Thymus (tissue), 11 donors: ENCODE results near the gene POGZ. TPM values are rescaled to one million over a fixed set of nuclear protein-coding genes. Genes with fewer than 3 reads are reported as not detected.
"Not testable (repeated sequence)": the region's sequence is repeated elsewhere in the genome, so short reads cannot be mapped to it uniquely, and the experiment has no call there.

ENCODE experiments used
- DNase-seq, 9 donors: peaks; one replicate each; pipeline ENCODE4 v3.0.0-alpha.2; 2013; ENCODE audit warnings: low spot score in 9 of 9, low read depth in 6 of 9, missing footprints in 1 of 9
- H3K27ac ChIP-seq, 2 donors: one replicate each; pipeline ENCODE4 v1.5.1; 2013; ENCODE audit warnings: control low read depth in 1 of 2, low read depth in 1 of 2, low read length in 1 of 2, mild to moderate bottlenecking in 1 of 2, moderate library complexity in 1 of 2
- H3K27me3 ChIP-seq, 2 donors: one replicate each; pipeline ENCODE4 v1.5.1; 2013; ENCODE audit warnings: low read length in 1 of 2; ENCODE audit not compliant: control insufficient read depth in 2 of 2, insufficient read depth in 1 of 2
- H3K36me3 ChIP-seq, 2 donors: one replicate each; pipeline ENCODE4 v1.5.1; 2013; ENCODE audit warnings: low read length in 1 of 2, mild to moderate bottlenecking in 1 of 2, moderate library complexity in 1 of 2; ENCODE audit not compliant: control insufficient read depth in 2 of 2, insufficient read depth in 2 of 2
- H3K4me1 ChIP-seq, 2 donors: one replicate each; pipeline ENCODE4 v1.5.1; 2013; ENCODE audit warnings: low read length in 2 of 2; ENCODE audit not compliant: control insufficient read depth in 2 of 2, insufficient read depth in 2 of 2
- H3K4me3 ChIP-seq, 2 donors: one replicate each; pipeline ENCODE4 v1.5.1; 2013; ENCODE audit warnings: low read length in 2 of 2, control low read depth in 1 of 2, mild to moderate bottlenecking in 1 of 2
- H3K9me3 ChIP-seq, 2 donors: one replicate each; pipeline ENCODE4 v1.5.1; 2013; ENCODE audit warnings: low read length in 1 of 2, mild to moderate bottlenecking in 1 of 2; ENCODE audit not compliant: control insufficient read depth in 2 of 2, insufficient read depth in 1 of 2
- WGBS: extraction: QIAGEN DNeasy Blood & Tissue Kit; methylation state at CpG from one replicate; pipeline ENCODE4 v1.1.7; 2013; 5-methylcytosine and 5-hydroxymethylcytosine counted together
- polyA plus RNA-seq: library from polyadenylated mRNA; stranded (reverse); fragments of 200-250 nt; gene quantifications from one replicate; pipeline ENCODE4 v1.2.3, GENCODE V29; 2013
- total RNA-seq: library from RNA; stranded (reverse); fragments of 120-200 nt; gene quantifications from one replicate; pipeline ENCODE4 v1.2.4, GENCODE V29; 2013
- donor health status: healthy.

POGZ gene
- total and polyA plus RNA-seq, 2 donors: 18.5 to 33.5 TPM

DNA sequence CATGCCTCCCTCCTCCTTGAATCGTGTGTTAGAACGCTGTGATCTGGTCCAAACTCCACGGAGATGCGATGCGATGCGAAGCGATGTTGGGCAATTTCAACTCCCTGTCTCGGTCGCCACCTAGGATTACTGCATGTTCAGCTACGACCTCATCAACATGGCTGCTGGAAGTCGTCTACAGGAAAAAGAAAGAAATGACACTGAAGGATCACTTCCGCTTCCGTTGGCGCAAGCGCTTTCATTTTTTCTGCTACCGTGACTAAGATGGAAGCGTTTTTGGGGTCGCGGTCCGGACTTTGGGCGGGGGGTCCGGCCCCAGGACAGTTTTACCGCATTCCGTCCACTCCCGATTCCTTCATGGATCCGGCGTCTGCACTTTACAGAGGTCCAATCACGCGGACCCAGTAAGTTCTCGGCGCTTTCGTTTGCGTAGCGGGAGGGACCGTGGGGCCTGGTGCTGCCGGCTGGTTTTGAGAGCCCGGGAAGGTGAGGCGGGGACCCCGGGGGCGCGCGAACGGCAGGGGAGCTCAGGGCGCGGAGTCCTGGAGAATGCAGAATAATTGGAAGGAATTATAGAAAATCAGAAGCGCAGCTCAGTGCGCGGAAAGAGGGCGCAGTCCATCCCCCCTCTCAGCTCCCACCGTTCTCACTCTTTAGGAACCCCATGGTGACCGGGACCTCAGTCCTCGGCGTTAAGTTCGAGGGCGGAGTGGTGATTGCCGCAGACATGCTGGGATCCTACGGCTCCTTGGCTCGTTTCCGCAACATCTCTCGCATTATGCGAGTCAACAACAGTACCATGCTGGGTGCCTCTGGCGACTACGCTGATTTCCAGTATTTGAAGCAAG is 59.7 kb downstream of the POGZ start, which contains the start of gene PSMB4:
TSS of gene PSMB4 (plus strand) at position 250 of the 848 bp plus-strand sequence. CDS start at position 265, 15 bp downstream.
- H3K27ac ChIP-seq: peak within 1 kb of the TSS; percentile 83 to 91
- peak within 1 kb of the TSS; percentile 68 to 98 for H3K4me3 ChIP-seq
- peaks cover 11 to 13% of the 10 kb centered on the region in 2 donors for H3K4me1 ChIP-seq
- WGBS: under 1% methylated on average over 63 of the region's 63 CpGs
- no peaks in the 10 kb centered on the region for H3K27me3 ChIP-seq
- peaks cover 25 to 41% of the 10 kb centered on the region in 2 donors for H3K36me3 ChIP-seq
- DNase-seq: peak; percentile 78 to 97 (median 91)
- no peaks in the 10 kb centered on the region for H3K9me3 ChIP-seq

- H3K36me3 ChIP-seq, H3K27ac ChIP-seq, DNase-seq, H3K27me3 ChIP-seq, H3K4me3 ChIP-seq, H3K9me3 ChIP-seq: not testable (repeated sequence)
- peaks cover 11 to 13% of the 10 kb centered on the region in 2 donors for H3K4me1 ChIP-seq
- WGBS: 92% methylated on average over 5 of the region's 5 CpGs
These were observed 63.0 kb downstream of the POGZ start for GRCh38 chr1:151396265-151396664.

- no peaks in the 10 kb centered on the region for H3K27me3 ChIP-seq
- no peaks in the 10 kb centered on the region for H3K36me3 ChIP-seq
- H3K4me3 ChIP-seq: no peak overlapping the region
- no peaks in the 10 kb centered on the region for H3K9me3 ChIP-seq
- no peak overlapping the region for H3K27ac ChIP-seq
- H3K4me1 ChIP-seq: peaks cover 2% of the 10 kb centered on the region in 2 donors
- no peak for DNase-seq
These were observed 65.7 kb downstream of the POGZ start for GRCh38 chr1:151393583-151393982.

DNA sequence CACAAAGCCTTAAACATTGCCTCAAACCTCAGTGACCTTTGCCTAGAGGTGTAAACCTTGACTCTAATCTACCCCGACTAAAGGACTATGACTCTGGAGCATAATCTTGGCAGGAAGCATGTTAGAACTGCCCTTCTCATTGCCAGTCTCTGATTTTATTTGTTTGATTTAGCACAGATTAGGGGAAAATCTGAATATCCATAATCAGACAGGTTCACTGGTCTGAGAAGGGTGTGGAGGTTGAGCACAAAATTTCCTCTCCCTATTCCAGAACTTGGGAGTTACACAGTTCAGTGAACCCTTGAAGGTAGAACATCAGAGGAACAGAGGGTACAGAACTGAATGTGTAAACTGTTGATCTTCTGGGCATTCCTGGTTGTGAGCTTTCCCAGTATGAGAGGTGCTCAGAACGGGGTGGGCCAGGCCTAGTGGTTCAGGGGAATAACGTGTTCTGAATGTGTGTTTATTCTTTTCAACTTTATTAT is 68.2 kb downstream of the POGZ start:
- H3K36me3 ChIP-seq: no peaks in the 10 kb centered on the region
- H3K4me3 ChIP-seq: no peak overlapping the region
- no peak for DNase-seq
- H3K27me3 ChIP-seq: no peaks in the 10 kb centered on the region
- no peaks in the 10 kb centered on the region for H3K4me1 ChIP-seq
- 95% methylated on average over 3 of the region's 3 CpGs for WGBS
- no peak overlapping the region for H3K27ac ChIP-seq
- no peaks in the 10 kb centered on the region for H3K9me3 ChIP-seq

GRCh38 chr1:151390221-151391078 is 68.8 kb downstream of the POGZ start:
- not testable (repeated sequence) for H3K9me3 ChIP-seq, H3K4me1 ChIP-seq, DNase-seq, H3K4me3 ChIP-seq, H3K27me3 ChIP-seq, H3K36me3 ChIP-seq, H3K27ac ChIP-seq
- WGBS: 93% methylated on average over 22 of the region's 22 CpGs

GRCh38 chr1:151386002-151386401 is 73.3 kb downstream of the POGZ start:
- no peaks in the 10 kb centered on the region for H3K27me3 ChIP-seq
- no peaks in the 10 kb centered on the region for H3K36me3 ChIP-seq
- H3K9me3 ChIP-seq: no peaks in the 10 kb centered on the region
- H3K4me3 ChIP-seq: no peak overlapping the region
- no peak overlapping the region for H3K27ac ChIP-seq
- no peaks in the 10 kb centered on the region for H3K4me1 ChIP-seq
- DNase-seq: no peak
- WGBS: 90% methylated on average over 2 of the region's 2 CpGs

DNA sequence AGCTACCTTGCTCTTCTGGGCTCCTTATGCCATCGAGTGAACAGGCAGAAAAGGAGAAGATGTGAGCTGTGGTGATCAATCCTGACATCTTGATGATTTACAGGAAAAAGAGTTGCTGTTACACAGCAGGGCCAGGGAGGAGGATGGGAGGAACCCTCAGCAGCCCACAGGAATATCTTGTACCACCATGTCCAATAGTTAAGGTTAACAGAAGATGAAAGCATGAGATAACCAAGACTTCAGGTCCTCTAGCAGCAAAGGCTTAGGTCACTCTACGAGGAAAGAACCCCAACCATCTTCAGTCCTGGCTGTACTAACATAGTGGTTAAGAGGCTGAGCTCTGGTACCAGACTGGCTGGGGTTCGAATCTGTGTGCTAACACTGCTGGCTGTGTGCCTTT is 74.7 kb downstream of the POGZ start:
- H3K9me3 ChIP-seq: no peaks in the 10 kb centered on the region
- H3K4me1 ChIP-seq: no peaks in the 10 kb centered on the region
- no peaks in the 10 kb centered on the region for H3K27me3 ChIP-seq
- no peak for DNase-seq
- H3K27ac ChIP-seq: no peak overlapping the region
- H3K36me3 ChIP-seq: no peaks in the 10 kb centered on the region
- H3K4me3 ChIP-seq: no peak overlapping the region
- WGBS: 88% methylated on average over 3 of the region's 3 CpGs

DNA sequence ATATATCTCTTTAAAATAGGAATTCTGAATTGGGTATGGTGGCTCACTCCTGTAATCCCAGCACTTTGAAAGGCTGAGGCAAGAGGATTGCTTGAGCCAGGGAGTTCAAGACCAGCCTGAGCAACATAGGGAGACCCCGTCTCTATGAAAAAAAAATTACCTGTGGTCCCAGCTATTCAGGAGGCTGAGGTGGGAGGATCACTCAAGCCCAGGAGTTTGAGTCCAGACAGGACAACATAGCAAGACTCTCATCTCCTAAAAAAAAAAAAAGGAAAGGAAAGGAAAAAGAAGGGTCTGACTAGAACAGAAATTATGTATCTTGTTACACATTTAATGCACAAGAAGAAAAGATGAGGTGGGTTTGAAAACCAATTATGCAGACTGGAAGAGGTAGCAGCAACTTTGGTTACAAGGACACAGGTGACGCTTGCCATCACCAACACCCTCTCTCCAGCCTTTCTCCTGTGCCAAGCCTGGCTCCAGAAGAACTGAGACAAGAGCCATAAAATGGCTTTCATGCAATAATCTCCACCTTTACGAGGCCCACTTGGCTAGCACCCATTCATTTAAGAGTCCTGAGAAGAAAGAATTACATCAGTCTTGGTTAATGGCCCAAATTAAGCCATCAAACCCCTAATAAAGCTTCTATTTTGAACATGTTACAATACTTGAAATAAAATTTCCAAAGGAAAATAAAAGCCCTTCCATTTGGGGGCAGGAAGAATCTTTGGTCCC is 82.0 kb downstream of the POGZ start:
- H3K9me3 ChIP-seq: no peaks in the 10 kb centered on the region
- WGBS: 98% methylated on average over 3 of the region's 3 CpGs
- H3K27ac ChIP-seq: no peak overlapping the region
- H3K4me1 ChIP-seq: no peaks in the 10 kb centered on the region
- H3K36me3 ChIP-seq: no peaks in the 10 kb centered on the region
- H3K4me3 ChIP-seq: no peak overlapping the region
- H3K27me3 ChIP-seq: no peaks in the 10 kb centered on the region
- DNase-seq: no peak
